ENCODE results near the gene RGS5.

DNA sequence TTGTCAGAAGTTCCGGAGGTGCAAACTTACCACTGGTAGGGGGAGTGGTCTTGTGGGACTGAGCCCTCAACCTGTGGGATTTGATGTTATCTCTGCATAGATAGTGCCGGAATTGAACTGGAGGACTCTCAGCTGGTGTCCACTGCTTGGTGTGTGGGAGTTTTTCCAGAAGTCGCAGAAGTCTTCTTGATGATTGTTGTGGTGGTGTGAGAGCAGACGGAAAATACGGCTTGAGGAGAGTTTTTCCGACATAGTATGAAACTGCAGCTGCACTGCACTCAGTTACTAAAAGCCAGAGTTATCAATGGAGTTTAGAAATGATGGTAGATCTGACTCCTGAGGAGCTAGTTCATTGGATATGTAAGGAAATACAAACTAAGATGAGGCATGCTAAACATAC, 14.9 kb downstream of the RGS5 start:
- TF ChIP-seq CTCF (IDR thresholded peaks at IDR 0.05) (no peak), FOSL2 (IDR thresholded peaks at IDR 0.05; ENCODE audit: borderline replicate concordance, low read depth) (no peak), EZH2phosphoT487 (IDR thresholded peaks at IDR 0.05; ENCODE audit: borderline replicate concordance, low read depth) (no peak)

Measured in SK-N-SH (cell line).